HuH-7 (cell line): Measurements from ENCODE around the gene TMEM9.
"Not testable (repeated sequence)": the region's sequence is repeated elsewhere in the genome, so short reads cannot be mapped to it uniquely, and the experiment has no call there.

ENCODE experiments used
- DNase-seq: peaks from one replicate; pipeline ENCODE4 v3.0.0; 2011; ENCODE audit warnings: low spot score

Gene TMEM9

GRCh38 chr1:201172999-201173610 is 18.8 kb upstream of the TMEM9 start:
- no peak for DNase-seq

GRCh38 chr1:201172326-201172725 is 18.1 kb upstream of the TMEM9 start:
- DNase-seq = no peak

- peak; percentile 46 for DNase-seq
These were observed 17.1 kb upstream of the TMEM9 start for GRCh38 chr1:201171063-201172036.

DNA sequence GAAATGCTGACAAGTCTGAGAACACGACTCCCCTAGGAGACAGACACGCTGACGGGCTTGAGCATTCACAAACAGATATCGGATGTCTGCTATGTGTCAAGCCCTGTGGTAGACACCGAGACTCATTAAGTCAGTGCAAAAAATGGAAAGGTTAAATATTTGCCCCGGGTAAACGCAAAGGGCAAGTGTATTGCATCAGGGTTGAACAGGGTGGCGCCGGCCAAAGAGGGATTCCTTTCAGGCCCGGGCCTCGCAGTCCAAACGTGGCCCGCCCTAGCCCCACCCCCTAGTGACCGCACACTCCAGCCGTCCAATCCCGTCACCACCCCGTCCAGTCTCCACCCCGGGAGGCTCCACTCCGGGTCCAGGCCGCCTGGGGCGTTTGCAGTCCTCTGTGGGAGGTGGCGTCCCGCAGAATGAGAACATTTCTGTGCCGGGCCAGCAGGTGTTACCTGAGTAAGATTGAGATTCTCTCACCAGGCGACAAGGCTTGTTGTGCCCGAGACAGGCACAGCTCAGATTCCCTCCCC is 16.3 kb upstream of the TMEM9 start:
- peak; percentile 94 for DNase-seq

DNA sequence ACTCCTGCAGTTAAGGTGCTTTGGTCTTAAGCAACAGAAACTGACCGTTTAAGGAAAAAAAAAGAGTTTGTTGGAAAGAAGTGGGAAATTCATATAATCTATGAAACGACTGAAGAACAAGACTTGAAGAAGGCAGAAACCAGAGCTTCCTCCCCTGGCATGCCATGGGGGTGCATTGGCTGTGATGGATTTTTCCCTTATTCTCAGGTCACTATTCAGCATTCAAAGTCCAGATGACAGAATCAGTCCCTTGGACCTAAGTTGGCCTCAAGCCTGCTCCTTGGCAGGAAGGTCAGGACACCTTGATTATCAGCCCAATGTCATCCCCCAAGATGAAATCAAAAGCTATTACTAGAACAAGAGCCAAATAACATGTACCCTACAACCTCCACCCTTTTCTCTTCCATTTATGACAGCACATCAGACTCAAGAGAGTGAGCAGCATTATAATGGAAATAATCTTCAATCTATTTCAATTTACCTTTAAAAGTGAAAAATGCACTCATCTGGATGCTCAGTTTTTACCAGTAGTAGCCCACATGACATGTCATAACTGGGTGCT is 15.8 kb upstream of the TMEM9 start:
- DNase-seq = no peak

DNA sequence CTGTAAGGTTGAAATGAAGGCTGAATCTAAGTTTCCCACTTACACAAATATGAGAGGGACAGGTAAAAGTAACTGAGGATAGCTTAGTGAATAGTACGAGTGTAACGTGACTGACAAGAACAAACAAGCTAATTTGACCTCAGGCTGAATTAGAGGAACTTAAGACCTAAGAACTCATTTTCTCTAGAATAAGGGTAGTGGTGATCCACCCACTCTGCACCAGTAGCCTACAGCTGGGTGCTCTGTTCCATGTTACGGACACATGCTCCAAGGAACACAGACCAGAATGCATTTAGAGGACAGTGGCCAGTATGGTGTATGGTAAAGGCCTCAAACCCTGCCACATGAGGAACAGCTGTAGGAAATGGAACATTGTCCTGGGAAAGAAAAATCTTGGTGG is 14.9 kb upstream of the TMEM9 start:
- no peak for DNase-seq

- DNase-seq = no peak
These were observed 13.0 kb upstream of the TMEM9 start for GRCh38 chr1:201167041-201167991.

GRCh38 chr1:201164645-201165044 is 10.4 kb upstream of the TMEM9 start:
- no peak for DNase-seq

DNA sequence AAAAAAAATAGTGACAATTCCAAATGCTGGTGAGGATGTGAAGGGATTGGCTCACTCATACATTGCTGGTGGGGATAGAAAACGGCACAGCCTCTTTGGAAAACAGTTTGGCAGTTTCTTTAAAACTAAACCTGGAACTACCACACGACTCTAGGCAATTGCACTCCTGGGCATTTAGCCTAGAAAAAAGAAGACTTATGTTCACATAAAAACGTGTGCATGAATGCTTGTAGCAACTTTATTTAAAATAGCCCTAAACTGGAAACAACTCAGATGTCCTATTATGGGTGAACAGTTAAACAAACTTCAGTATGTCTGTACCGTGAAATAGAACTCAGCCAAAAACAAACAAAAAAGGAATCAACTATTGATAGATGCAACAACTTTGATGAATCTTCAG is 9.4 kb upstream of the TMEM9 start:
- DNase-seq = no peak

DNA sequence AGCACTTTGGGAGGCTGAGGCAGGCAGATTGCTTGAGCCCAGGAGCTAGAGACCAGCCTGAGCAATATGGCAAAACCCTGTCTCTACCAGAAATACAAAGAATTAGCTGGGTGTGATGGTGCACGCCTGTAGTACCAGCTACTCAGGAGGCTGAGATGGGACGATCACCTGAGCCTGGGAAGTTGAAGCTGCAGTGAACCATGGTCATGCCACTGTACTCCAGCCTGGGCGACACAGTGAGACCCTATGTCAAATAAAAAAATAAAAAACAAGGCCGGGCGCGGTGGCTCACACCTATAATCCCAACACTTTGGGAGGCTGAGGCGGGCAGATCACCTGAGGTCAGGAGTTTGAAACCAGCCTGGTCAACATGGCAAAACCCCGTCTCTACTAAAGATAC is 8.8 kb upstream of the TMEM9 start:
- DNase-seq = not testable (repeated sequence)

DNA sequence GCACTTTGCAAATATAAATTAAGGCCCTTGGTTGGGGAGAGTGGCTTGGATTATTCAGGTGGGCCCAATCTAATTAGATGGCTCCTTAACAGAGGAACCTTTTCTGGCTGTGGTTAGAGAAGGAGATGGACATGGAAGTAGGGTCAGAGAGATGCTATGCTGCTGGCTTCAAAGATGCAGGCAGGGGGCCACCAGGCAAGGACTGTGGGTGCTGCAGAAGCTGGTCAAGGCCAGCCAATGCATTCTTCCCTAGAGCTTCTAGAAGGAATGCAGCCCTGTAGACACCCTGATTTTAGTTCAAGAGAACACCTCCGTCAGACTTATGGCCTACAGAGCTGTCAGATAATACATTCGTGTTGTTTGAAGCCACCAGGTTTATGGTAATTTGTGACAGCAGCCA is 3.7 kb upstream of the TMEM9 start:
- no peak for DNase-seq

- DNase-seq = no peak
These were observed 2.5 kb upstream of the TMEM9 start for GRCh38 chr1:201156819-201157218.

GRCh38 chr1:201156346-201156745 is 2.1 kb upstream of the TMEM9 start:
- no peak for DNase-seq

- DNase-seq = no peak
These were observed 1.1 kb upstream of the TMEM9 start for GRCh38 chr1:201155354-201155753.

GRCh38 chr1:201153474-201154388 is 543 bp downstream of the TMEM9 start:
- DNase-seq = no peak

- DNase-seq = peak; percentile 82
These were observed 4.9 kb downstream of the TMEM9 start for GRCh38 chr1:201149400-201149799.

- DNase-seq = no peak
These were observed 6.8 kb downstream of the TMEM9 start for GRCh38 chr1:201147396-201148015.

DNA sequence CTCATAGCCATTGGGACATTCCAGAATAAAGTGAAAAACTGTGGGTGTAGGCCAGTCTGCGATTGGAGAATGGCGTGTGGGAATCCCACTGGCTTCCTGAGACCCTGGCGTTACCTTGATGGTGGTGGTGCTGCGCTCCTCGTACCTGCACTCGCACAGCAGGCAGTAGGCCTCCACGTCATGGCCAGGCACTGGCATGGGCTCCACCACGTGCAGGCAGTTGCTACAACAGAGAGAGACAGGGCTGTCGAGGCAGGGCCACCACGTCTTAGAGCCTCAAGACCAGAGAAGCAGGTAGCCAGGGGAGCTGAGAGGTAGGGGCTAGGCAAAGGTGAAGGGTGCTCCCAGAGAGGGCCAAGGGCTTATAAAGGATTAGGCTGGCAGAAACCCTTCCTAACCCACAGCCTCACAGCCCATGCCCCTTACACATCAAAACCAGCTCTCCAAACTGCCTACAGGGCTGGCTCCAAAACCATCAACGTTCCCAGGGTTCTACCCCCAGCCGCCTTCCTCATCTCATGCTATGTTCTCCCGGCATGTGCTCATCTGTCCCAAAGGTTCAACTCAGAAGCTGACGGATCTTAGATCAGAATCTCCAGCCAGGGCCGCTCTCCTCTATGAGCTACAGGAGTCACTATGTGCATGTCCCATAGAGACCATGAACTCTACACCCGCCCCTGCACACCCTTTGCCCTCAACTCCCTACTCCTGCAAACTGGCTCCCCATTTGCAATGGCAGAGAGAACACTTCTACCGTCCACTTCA is 7.5 kb downstream of the TMEM9 start:
- no peak for DNase-seq

DNA sequence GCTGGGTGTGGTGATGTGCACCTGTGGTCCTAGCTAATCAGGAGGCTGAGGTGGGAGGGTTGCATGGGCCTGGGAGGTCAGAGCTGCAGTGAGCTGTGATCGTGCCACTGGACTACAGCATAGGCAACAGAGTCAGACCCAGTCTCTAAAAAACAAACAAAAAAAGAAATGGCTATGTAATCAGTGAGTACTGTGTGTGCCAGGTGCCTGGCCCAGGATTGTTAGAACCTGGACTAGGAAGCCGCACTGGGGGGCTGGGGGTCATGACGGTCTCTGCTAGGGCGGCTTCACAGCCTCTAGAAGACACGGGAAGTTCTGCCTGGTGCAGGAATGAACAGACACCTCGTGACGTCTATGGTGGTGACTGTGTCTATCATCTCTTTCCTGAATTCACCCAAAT is 8.5 kb downstream of the TMEM9 start:
- DNase-seq = no peak
